ENCODE results near the gene PSTK. TPM values are rescaled to one million over a fixed set of nuclear protein-coding genes. Genes with fewer than 3 reads are reported as not detected.

Gene PSTK
- total RNA-seq, 6 experiments from 2014 or later = 2.6 to 5.1 (median 4.2) TPM

GRCh38 chr10:123039632-123039930 is 59.4 kb downstream of the PSTK start:
- Mint-ChIP-seq H3K27me3 (ENCODE audit: insufficient read depth) (peaks cover 3% of the 10 kb centered on the region), H3K4me3 (no peak overlapping the region), H3K27ac (no peak overlapping the region), H3K9me3 (no peaks in the 10 kb centered on the region), H3K4me1 (ENCODE audit: low read depth) (no peaks in the 10 kb centered on the region), H3K36me3 (ENCODE audit: low read depth) (peaks cover 6% of the 10 kb centered on the region; the same call in 1 of the 2 replicates)
- DNase-seq = no peak
- TF ChIP-seq CTCF (IDR thresholded peaks at IDR 0.05) = no peak

Other genes with a start within 250 kb of the PSTK start
- gene CUZD1, start 134.5 kb upstream of the PSTK start, total RNA-seq (2021; fragmentation: NEBNext Ultra II Directional; extraction: Animal tissue kit (Norgen Biotek cat#: 25700)) = under 1 TPM; 0.34 to 0.60 (median 0.47) TPM
- 1 to 10 TPM; 5.0 to 7.2 (median 6.3) TPM for gene FAM24B, start 100.8 kb upstream of the PSTK start, total RNA-seq (2021; fragmentation: NEBNext Ultra II Directional; extraction: Animal tissue kit (Norgen Biotek cat#: 25700))
- not detected for gene FAM24A, start 69.8 kb upstream of the PSTK start, total RNA-seq (2021; fragmentation: NEBNext Ultra II Directional; extraction: Animal tissue kit (Norgen Biotek cat#: 25700))
- 10 to 100 TPM in 5 of 6 experiments, 1 to 10 TPM in 1; 9.7 to 15.3 (median 12.8) TPM for gene C10orf88, start 26.2 kb upstream of the PSTK start, total RNA-seq (2021; fragmentation: NEBNext Ultra II Directional; extraction: Animal tissue kit (Norgen Biotek cat#: 25700))
- gene IKZF5, start 28.4 kb downstream of the PSTK start, total RNA-seq (2021; fragmentation: NEBNext Ultra II Directional; extraction: Animal tissue kit (Norgen Biotek cat#: 25700)) = 10 to 100 TPM in 3 of 6 experiments, 1 to 10 TPM in 3; 9.3 to 11.2 (median 9.9) TPM
- 10 to 100 TPM; 17.7 to 25.2 (median 23.2) TPM for gene ACADSB, start 28.6 kb downstream of the PSTK start, total RNA-seq (2021; fragmentation: NEBNext Ultra II Directional; extraction: Animal tissue kit (Norgen Biotek cat#: 25700))
- gene HMX3, start 155.6 kb downstream of the PSTK start, total RNA-seq (2021; fragmentation: NEBNext Ultra II Directional; extraction: Animal tissue kit (Norgen Biotek cat#: 25700)) = not detected
- not detected for gene HMX2, start 167.7 kb downstream of the PSTK start, total RNA-seq (2021; fragmentation: NEBNext Ultra II Directional; extraction: Animal tissue kit (Norgen Biotek cat#: 25700))
- gene BUB3, start 174.0 kb downstream of the PSTK start, total RNA-seq (2021; fragmentation: NEBNext Ultra II Directional; extraction: Animal tissue kit (Norgen Biotek cat#: 25700)) = 100 to 1,000 TPM; 154 to 214 (median 202) TPM

All from HFFc6 (cell line).